HL-60 (cell line): ENCODE data around the gene SERINC1.

Source experiments
- DNase-seq, 2 experiments: peaks; one replicate each; pipeline ENCODE4 v3.0.0-alpha.2; 2010 to 2020; ENCODE audit warnings: low read depth in 1 of 2, low spot score in 1 of 2
- H3K27ac ChIP-seq: fragments of 250-450 bp; sonication (Bioruptor Pico); replicated peaks from 2 replicates; pipeline ENCODE4 v1.5.1; 2020; ENCODE audit warnings: mild to moderate bottlenecking, moderate library complexity
- H3K27me3 ChIP-seq: fragments of 250-450 bp; sonication (Bioruptor Pico); 2 replicates; pipeline ENCODE4 v1.5.1; 2021; ENCODE audit warnings: mild to moderate bottlenecking, moderate library complexity; ENCODE audit not compliant: insufficient read depth, poor library complexity, severe bottlenecking
- H3K4me3 ChIP-seq: replicated peaks from 2 replicates; pipeline ENCODE4 v1.5.1; 2011; ENCODE audit warnings: mild to moderate bottlenecking, control low read depth, low read length; ENCODE audit not compliant: insufficient read depth
- CTCF ChIP-seq: IDR thresholded peaks from one replicate; pipeline ENCODE4 v1.5.1; 2011; ENCODE audit warnings: low read length, control low read depth, inconsistent platforms; ENCODE audit not compliant: insufficient read depth
- GABPA ChIP-seq: IDR thresholded peaks from 2 replicates; pipeline ENCODE4 v1.6.1; 2012; ENCODE audit warnings: low read depth
- POLR2AphosphoS5 ChIP-seq: IDR thresholded peaks from 2 replicates; pipeline ENCODE4 v1.6.1; 2012; ENCODE audit warnings: low read depth
- REST ChIP-seq: IDR thresholded peaks from 2 replicates; pipeline ENCODE4 v1.6.1; 2012; ENCODE audit warnings: low read depth; ENCODE audit not compliant: insufficient replicate concordance
- SPI1 ChIP-seq: IDR thresholded peaks from 2 replicates; pipeline ENCODE4 v1.6.1; 2012; ENCODE audit warnings: low read depth, mild to moderate bottlenecking, borderline replicate concordance

Gene SERINC1

GRCh38 chr6:122412001-122412400 is 59.6 kb downstream of the SERINC1 start:
- Histone ChIP-seq H3K27ac (no peak overlapping the region), H3K27me3 (no peaks in the 10 kb centered on the region), H3K4me3 (no peak overlapping the region)
- DNase-seq: peak in 1 of 2 experiments; percentile 43
- no peak for TF ChIP-seq POLR2AphosphoS5
- no peak for TF ChIP-seq SPI1
- TF ChIP-seq GABPA: no peak
- no peak for TF ChIP-seq CTCF
- no peak for TF ChIP-seq REST

GRCh38 chr6:122408702-122409458 is 62.7 kb downstream of the SERINC1 start:
- Histone ChIP-seq H3K4me3 (no peak overlapping the region), H3K27me3 (no peaks in the 10 kb centered on the region), H3K27ac (no peak overlapping the region)
- DNase-seq: no peak
- TF ChIP-seq CTCF (no peak), POLR2AphosphoS5 (no peak), SPI1 (no peak), GABPA (no peak), REST (no peak)

GRCh38 chr6:122408240-122408639 is 63.4 kb downstream of the SERINC1 start:
- no peak for TF ChIP-seq CTCF
- no peak for TF ChIP-seq POLR2AphosphoS5
- TF ChIP-seq GABPA: no peak
- TF ChIP-seq SPI1: no peak
- Histone ChIP-seq H3K27me3 (no peaks in the 10 kb centered on the region), H3K4me3 (no peak overlapping the region), H3K27ac (no peak overlapping the region)
- DNase-seq: no peak

GRCh38 chr6:122407712-122408111 is 63.9 kb downstream of the SERINC1 start:
- TF ChIP-seq SPI1 (no peak), POLR2AphosphoS5 (no peak)
- Histone ChIP-seq H3K27ac (no peak overlapping the region), H3K27me3 (no peaks in the 10 kb centered on the region), H3K4me3 (no peak overlapping the region)
- no peak for DNase-seq
